HG03196 (cell line): ENCODE results near the gene C2orf78.
"Not testable (repeated sequence)": the region's sequence is repeated elsewhere in the genome, so short reads cannot be mapped to it uniquely, and the experiment has no call there.

Experiments
- ATAC-seq: cut with Tn5 transposase; IDR thresholded peaks from one replicate; pipeline ENCODE4 v1.9.1; 2021; ENCODE audit not compliant: unreplicated experiment

The C2orf78 gene, protein sequence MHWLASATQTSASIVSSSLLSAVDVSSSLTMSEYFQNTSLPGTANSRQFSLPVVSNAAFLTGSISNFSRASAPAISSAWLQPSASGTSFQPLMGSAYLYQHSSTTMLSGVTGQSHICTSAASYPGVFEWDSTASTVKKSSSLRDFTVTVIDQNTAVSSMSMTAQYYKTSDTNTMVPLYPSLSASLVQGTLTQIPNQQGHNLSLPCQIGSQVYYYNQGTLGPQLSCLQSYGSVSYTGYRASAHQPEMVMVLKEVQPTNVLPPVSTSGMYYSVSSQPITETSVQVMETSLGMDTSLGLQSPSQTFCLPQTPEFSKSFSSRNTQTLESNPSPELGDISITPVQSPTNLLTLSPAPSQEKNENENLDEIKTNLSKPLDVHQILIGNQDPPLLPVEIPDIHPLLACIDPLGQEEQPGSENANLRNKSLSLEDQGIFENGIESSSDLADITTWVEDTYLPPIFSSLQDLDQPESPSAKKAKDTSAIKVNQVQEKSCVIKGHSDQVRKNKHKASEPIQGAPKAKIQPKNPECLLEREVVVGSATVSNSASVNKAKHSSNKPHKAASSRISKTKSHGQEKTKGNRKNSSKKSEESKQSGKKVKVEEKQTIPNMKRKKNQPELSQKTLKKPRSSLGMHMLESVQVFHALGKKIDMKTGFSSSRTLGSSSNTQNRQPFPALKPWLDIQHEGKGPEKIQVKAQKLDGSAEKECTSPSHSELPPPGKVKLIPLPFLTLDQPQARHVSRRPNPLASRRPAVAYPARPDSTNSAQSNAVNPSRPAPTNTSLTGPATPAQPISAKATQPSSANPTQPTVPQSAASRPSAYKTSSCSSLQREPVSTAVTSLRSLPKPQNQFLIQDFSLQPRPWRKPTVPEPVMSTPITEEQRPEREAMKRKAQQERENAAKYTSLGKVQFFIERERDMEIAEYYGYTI

DNA sequence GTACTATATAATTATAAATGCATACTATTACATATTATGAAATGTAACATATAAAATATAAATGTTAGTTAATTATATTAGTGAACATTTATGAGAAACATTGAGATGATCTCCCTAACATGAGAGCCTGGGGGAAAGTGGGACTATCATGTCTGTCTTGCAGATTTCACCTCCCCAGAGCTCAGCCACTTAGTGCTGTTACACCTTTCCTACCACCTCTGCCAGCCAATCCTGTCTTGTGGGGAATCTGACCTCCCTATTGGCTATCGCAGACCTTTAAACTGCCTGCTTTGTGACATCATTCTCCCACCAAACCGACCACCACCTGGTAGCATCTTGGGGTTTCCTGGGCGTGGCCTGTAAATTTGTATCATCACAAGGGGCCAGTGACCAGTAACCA lies at the start of gene C2orf78:
C2orf78 (plus strand) TSS at position 301 of the 400 bp plus-strand sequence. CDS start 127 bp downstream, outside the sequence.
- ATAC-seq, result not testable (repeated sequence)

DNA sequence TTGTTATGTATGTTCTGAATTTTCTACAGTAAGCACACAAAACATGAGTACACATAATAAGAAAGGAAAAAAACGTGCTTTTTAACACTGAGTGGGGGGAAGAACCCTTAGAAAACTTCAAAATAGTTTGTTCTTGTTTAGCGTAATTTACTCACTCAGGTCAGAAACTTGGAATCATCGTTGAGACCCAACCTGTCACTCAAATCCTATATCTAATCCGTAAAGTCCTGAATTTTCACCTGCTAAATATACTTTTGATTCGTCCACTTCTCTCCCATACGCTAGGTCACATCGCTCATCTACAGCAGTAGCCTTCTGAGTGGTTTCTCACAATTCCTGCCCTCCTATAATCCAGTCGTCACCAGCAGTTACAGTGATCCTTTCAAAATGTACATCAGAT lies 47.6 kb upstream of the C2orf78 start:
- no peak for ATAC-seq

DNA sequence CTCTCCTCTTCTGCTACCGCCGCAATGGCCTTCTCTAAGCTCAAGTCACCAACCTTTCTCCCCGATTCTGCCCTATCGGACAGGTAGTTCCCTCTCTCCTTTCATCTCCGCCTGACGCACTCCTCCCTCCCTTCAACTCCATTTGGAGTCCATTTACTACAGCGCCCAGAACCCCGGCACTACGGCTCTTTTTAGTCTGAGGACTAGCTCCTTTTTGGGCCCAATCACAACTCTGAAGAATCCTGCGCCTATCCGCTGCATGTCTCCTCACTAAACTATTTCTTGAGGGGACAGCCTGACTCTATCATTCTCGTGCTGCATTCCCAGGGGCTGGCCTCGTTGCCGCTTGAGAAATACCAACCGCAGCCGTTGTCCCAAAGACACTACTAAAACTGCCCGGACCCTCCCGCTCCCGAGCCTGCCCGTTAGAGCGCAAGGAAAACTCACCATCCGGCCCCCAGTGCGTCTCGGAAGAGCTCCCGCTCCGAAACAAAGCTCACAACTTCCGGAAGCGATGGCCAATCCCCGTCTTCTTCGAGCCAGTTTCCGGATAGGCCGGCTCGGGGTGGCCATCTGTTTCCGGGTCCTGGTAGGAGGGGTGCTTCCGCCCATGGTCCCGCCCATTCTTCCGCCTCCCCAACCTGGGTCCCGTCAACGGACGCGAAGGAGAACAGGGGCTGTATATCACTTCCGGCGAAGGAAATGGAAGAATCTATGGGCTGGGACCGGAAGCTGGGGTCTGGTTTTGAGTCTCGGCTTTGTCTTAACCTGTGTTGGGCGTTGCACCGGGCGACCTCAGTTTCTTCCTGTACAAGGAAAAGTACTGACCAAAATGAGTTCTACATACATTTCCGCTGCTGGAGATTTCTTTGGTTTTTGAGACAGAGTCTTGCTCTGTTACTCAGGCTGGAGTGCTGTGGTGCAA lies 46.9 kb upstream of the C2orf78 start, which contains the start of gene TPRKB:
TPRKB (minus strand) TSS at position 491 of the 925 bp plus-strand sequence. CDS start 2,776 bp downstream, outside the sequence.
- ATAC-seq, result peak; percentile 95

GRCh38 chr2:73739101-73739500 lies 44.9 kb upstream of the C2orf78 start:
- ATAC-seq, result no peak

DNA sequence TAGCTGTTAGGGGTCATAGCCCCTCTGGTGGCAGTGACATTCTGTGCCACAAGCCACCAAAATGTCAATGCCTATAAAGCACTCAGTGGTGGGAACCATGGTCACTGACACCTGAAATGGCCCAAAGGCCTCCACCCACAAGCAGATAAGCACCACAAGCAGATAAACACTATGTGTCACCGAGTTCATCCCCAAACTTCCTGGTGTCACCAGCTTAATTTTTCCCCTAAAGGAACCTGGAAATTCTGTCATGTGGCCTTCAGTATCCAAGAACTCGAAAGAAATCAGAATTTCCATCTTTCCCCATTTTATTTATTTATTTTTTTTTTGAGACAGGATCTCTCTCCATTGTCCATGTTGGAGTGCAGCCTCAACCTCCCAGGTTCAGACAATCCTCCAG lies 43.2 kb upstream of the C2orf78 start:
- no peak for ATAC-seq

GRCh38 chr2:73746015-73746876 lies 37.7 kb upstream of the C2orf78 start:
- ATAC-seq, result no peak

DNA sequence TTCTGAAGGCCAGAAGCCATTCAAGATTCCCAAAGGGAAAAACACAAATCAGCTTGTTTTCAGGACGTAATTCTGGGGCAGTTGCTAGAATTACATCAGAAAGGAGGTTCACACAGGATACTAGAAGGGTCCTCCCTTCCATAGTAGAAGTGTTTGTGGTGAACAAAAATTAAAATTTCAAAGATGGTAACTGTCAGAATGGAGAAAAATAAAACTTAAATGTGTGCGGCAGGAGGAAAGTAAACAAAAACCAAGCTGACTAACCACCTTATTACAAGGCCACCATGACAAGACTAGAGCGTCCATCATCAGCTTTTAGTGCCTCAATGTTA lies 37.1 kb upstream of the C2orf78 start:
- no peak for ATAC-seq

DNA sequence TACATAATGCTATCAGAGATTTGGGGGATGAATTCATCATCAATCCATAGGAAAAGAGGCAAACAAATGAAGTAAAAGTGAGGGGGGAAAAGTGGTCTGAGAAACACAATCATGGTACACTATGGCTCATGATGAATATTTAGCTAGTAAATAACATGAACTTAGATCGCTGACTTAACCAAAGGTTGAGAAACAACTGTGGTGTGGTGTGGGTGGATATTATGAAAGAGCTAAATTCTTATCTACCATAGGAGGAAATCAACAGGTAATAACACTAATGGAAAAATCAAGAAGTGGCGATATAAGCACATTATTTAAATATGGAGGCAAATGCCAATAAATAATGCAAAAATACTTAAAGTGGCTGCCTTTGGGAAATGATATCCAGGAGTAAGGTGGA lies 34.7 kb upstream of the C2orf78 start:
- no peak for ATAC-seq

- ATAC-seq, result not testable (repeated sequence)
Measured at GRCh38 chr2:73754332-73754731, 29.7 kb upstream of the C2orf78 start.

GRCh38 chr2:73759285-73759764 lies 24.7 kb upstream of the C2orf78 start:
- ATAC-seq, result no peak

- ATAC-seq, result no peak
Measured at GRCh38 chr2:73759904-73760303, 24.1 kb upstream of the C2orf78 start.

DNA sequence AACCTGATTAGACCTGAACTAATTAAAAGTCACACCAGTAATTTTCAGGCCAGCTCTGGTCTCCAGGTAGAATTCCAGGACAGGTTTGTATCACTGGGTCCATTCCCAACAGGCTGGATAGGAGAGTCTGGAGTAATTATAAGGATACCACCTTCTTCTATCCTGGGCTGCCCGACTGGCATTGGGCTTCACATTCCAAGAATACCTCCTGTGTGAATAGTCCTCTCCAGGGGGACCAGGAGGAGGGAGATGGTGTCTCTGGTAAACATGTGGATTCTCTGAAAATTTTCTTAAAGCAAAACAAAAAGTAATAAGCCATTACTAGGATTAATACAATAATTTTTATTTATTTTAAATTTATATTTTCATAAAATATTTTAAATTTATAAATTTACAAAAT lies 21.4 kb upstream of the C2orf78 start:
- no peak for ATAC-seq

DNA sequence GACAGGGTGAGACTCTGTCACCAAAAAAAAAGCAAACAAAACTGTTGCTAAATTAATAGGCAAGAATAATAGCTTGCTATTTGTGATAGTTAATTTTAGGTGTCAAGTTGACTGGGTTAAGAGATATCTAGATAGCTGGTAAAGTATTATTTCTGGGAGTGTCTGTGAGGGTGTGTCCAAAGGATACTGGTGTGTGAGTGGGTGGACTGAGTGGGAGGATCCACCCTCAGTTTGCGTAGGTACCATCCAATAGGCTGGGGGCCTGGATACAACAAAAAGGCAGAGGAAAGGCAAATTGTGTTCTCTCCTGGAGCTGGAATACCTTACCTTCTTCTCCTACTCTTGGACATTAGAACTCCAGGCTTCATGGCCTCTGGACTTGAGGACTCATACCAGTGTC lies 19.0 kb upstream of the C2orf78 start:
- no peak for ATAC-seq

DNA sequence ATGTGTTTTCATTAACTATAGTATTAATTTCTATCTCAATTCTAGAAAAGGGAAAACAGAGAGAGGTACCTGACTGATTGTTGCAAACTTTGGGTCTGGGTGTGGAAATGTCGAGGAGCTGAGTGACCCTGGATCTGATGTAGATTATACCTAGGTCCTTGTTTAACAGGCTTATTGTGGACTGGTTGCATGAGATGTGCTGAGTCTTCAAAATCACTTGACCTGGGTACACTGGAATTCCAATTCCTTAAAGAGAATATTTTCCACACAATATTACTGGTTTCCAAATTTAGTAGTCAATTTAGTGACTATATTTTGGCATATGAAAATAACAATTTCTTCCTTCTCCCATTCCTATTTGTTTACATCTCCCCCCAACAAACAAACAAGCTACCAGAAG lies 17.6 kb upstream of the C2orf78 start:
- ATAC-seq, result no peak

GRCh38 chr2:73766994-73767393 lies 17.0 kb upstream of the C2orf78 start:
- no peak for ATAC-seq

DNA sequence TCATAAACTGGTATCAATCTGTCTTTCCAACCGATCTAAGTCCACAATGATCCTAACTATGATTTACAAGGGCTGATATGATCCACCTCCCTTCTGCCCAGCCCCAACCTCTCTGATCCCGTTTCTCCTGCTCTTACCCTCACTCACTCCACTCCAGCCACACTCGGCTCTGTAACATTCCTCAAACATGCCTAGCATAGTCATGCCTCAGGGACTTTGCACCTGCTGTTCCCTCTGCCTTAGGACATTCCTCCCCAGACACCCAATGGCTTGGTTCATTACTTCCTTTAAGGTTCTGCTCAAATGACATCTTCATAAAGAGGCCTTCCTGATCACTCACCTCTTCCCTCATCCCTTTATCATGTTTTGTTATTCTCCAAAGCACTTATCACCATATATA lies 13.3 kb upstream of the C2orf78 start:
- no peak for ATAC-seq

DNA sequence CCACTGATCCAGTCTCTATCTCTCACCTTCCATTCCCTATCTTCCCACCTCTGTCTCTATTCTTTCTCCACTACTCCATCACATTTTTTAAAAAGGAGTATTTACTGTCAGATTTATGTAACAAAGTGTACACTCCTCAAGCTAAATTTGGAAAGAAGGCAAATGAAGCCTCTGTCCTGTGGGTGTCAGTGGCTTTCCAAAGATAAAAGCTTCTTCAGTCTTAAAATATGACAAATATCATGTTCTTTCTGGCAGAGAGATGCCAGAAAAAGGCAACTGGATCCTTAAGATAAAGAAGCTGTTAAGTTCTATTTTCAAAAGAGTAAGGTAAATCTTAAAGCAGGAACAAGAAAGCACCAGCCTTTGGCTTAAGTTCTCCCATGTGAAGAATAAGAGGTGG lies 11.2 kb upstream of the C2orf78 start:
- ATAC-seq, result no peak

GRCh38 chr2:73776381-73776780 lies 7.6 kb upstream of the C2orf78 start:
- no peak for ATAC-seq

GRCh38 chr2:73776869-73777519 lies 7.0 kb upstream of the C2orf78 start:
- no peak for ATAC-seq
